GM18907 (cell line): Measurements from ENCODE around the gene MYO9A.

ENCODE experiments used
- ATAC-seq: cut with Tn5 transposase; IDR thresholded peaks from one replicate; pipeline ENCODE4 v1.9.1; 2021; ENCODE audit warnings: mild to moderate bottlenecking, moderate library complexity; ENCODE audit not compliant: unreplicated experiment

Gene MYO9A

GRCh38 chr15:71974211-71974610 is 143.7 kb downstream of the MYO9A start:
- no peak for ATAC-seq

- ATAC-seq = no peak
Observed at GRCh38 chr15:71973366-71973765, 144.6 kb downstream of the MYO9A start.

GRCh38 chr15:71971905-71972304 is 146.0 kb downstream of the MYO9A start:
- no peak for ATAC-seq

GRCh38 chr15:71970435-71970834 is 147.5 kb downstream of the MYO9A start:
- ATAC-seq = no peak

- no peak for ATAC-seq
Observed at GRCh38 chr15:71962537-71962936, 155.4 kb downstream of the MYO9A start.

GRCh38 chr15:71957026-71957425 is 160.9 kb downstream of the MYO9A start:
- no peak for ATAC-seq

GRCh38 chr15:71951134-71951533 is 166.8 kb downstream of the MYO9A start:
- no peak for ATAC-seq

- ATAC-seq = no peak
Observed at GRCh38 chr15:71945012-71945411, 172.9 kb downstream of the MYO9A start.

GRCh38 chr15:71943806-71944205 is 174.1 kb downstream of the MYO9A start:
- no peak for ATAC-seq

- no peak for ATAC-seq
Observed at GRCh38 chr15:71939981-71940588, 177.9 kb downstream of the MYO9A start.

- ATAC-seq = no peak
Observed at GRCh38 chr15:71937650-71938311, 180.2 kb downstream of the MYO9A start.

- no peak for ATAC-seq
Observed at GRCh38 chr15:71934446-71934845, 183.5 kb downstream of the MYO9A start.

- ATAC-seq = no peak
Observed at GRCh38 chr15:71932689-71933088, 185.3 kb downstream of the MYO9A start.

- no peak for ATAC-seq
Observed at GRCh38 chr15:71931261-71931660, 186.7 kb downstream of the MYO9A start.

- no peak for ATAC-seq
Observed at GRCh38 chr15:71925145-71925544, 192.8 kb downstream of the MYO9A start.

GRCh38 chr15:71921191-71921590 is 196.8 kb downstream of the MYO9A start:
- ATAC-seq = no peak

GRCh38 chr15:71920573-71920972 is 197.4 kb downstream of the MYO9A start:
- ATAC-seq = no peak

GRCh38 chr15:71916834-71917233 is 201.1 kb downstream of the MYO9A start:
- no peak for ATAC-seq

GRCh38 chr15:71914092-71914491 is 203.9 kb downstream of the MYO9A start:
- ATAC-seq = no peak

- no peak for ATAC-seq
Observed at GRCh38 chr15:71899674-71900073, 218.3 kb downstream of the MYO9A start.

- no peak for ATAC-seq
Observed at GRCh38 chr15:71893691-71894090, 224.3 kb downstream of the MYO9A start.

- no peak for ATAC-seq
Observed at GRCh38 chr15:71892335-71892734, 225.6 kb downstream of the MYO9A start.

- no peak for ATAC-seq
Observed at GRCh38 chr15:71891026-71891425, 226.9 kb downstream of the MYO9A start.
